Femur (tissue), 1 donor: Measurements from ENCODE around the gene PLA2R1.
"Not testable (repeated sequence)": the region's sequence is repeated elsewhere in the genome, so short reads cannot be mapped to it uniquely, and the experiment has no call there.

Experiments
- DNase-seq: peaks from one replicate; pipeline ENCODE4 v3.0.0-alpha.2; 2017

Gene PLA2R1

GRCh38 chr2:160063271-160063670 is 856 bp upstream of the PLA2R1 start:
- DNase-seq = no peak

- DNase-seq = peak; percentile 46
Measured at GRCh38 chr2:160061944-160062291, 497 bp downstream of the PLA2R1 start.

- DNase-seq = no peak
Measured at GRCh38 chr2:160061533-160061932, 882 bp downstream of the PLA2R1 start.

GRCh38 chr2:160060297-160060696 is 2.1 kb downstream of the PLA2R1 start:
- no peak for DNase-seq

GRCh38 chr2:160057356-160057755 is 5.1 kb downstream of the PLA2R1 start:
- DNase-seq = no peak

GRCh38 chr2:160055726-160056108 is 6.7 kb downstream of the PLA2R1 start:
- no peak for DNase-seq

GRCh38 chr2:160054984-160055725 is 7.3 kb downstream of the PLA2R1 start:
- DNase-seq = no peak

- DNase-seq = no peak
Measured at GRCh38 chr2:160053946-160054345, 8.5 kb downstream of the PLA2R1 start.

GRCh38 chr2:160052531-160052930 is 9.9 kb downstream of the PLA2R1 start:
- no peak for DNase-seq

- DNase-seq = no peak
Measured at GRCh38 chr2:160051371-160051800, 11.0 kb downstream of the PLA2R1 start.

GRCh38 chr2:160050147-160050546 is 12.3 kb downstream of the PLA2R1 start:
- DNase-seq = no peak

- DNase-seq = no peak
Measured at GRCh38 chr2:160045703-160046210, 16.7 kb downstream of the PLA2R1 start.

- no peak for DNase-seq
Measured at GRCh38 chr2:160044728-160045127, 17.7 kb downstream of the PLA2R1 start.

GRCh38 chr2:160043265-160043664 is 19.1 kb downstream of the PLA2R1 start:
- no peak for DNase-seq

GRCh38 chr2:160042054-160042453 is 20.4 kb downstream of the PLA2R1 start:
- DNase-seq = no peak

- DNase-seq = no peak
Measured at GRCh38 chr2:160041091-160041490, 21.3 kb downstream of the PLA2R1 start.

GRCh38 chr2:160039166-160039903 is 23.1 kb downstream of the PLA2R1 start:
- DNase-seq = peak; percentile 58

GRCh38 chr2:160038662-160039061 is 23.8 kb downstream of the PLA2R1 start:
- DNase-seq = not testable (repeated sequence)

GRCh38 chr2:160036736-160037135 is 25.7 kb downstream of the PLA2R1 start:
- no peak for DNase-seq

- DNase-seq = no peak
Measured at GRCh38 chr2:160035125-160035524, 27.3 kb downstream of the PLA2R1 start.

GRCh38 chr2:160034396-160034795 is 28.0 kb downstream of the PLA2R1 start:
- DNase-seq = no peak

GRCh38 chr2:160033732-160034392 is 28.6 kb downstream of the PLA2R1 start:
- no peak for DNase-seq

- DNase-seq = no peak
Measured at GRCh38 chr2:160029270-160029628, 33.2 kb downstream of the PLA2R1 start.
